WTC11 (cell line): ENCODE data around the gene XPNPEP1. TPM values are rescaled to one million over a fixed set of nuclear protein-coding genes. Genes with fewer than 3 reads are reported as not detected.
A peak's percentile ranks its signal among the peaks of the same experiment; 100 is the strongest.

ENCODE experiments used
- ATAC-seq: fragments of 200-7000 bp; cut with Tn5 transposase; 2 replicates; pipeline ENCODE4 v1.10.0; 2021; ENCODE audit warnings: mild to moderate bottlenecking, moderate library complexity
- CTCF ChIA-PET: fragments of 300-600 bp; sonication (Branson Sonifier 250); formaldehyde crosslinking; loops from one replicate; lab custom pipeline; 2021; ENCODE audit warnings: antibody characterized with exemption; lab: Charles Lee
- POLR2A ChIA-PET: fragments of 350-600 bp; sonication (Branson Sonifier 250); formaldehyde crosslinking; loops from one replicate; lab custom pipeline; 2021; ENCODE audit warnings: antibody characterized with exemption; lab: Charles Lee
- DNase-seq: peaks from one replicate; pipeline ENCODE4 v3.0.0; 2021; ENCODE audit warnings: low spot score
- H3K27ac Mint-ChIP-seq: 2 replicates; pipeline ENCODE4 v1.8.0; 2021; ENCODE audit warnings: mixed read lengths
- H3K27me3 Mint-ChIP-seq: 2 replicates; pipeline ENCODE4 v1.8.0; 2021; ENCODE audit warnings: low read depth, mild to moderate bottlenecking, moderate library complexity, mixed read lengths
- H3K36me3 Mint-ChIP-seq: 2 replicates; pipeline ENCODE4 v1.8.0; 2021; ENCODE audit warnings: mixed read lengths
- H3K4me1 Mint-ChIP-seq: 2 replicates; pipeline ENCODE4 v1.8.0; 2022; ENCODE audit warnings: mixed read lengths
- H3K4me3 Mint-ChIP-seq: 2 replicates; pipeline ENCODE4 v1.8.0; 2021; ENCODE audit warnings: mild to moderate bottlenecking, moderate library complexity, mixed read lengths
- H3K9me3 Mint-ChIP-seq: 2 replicates; pipeline ENCODE4 v1.8.0; 2021; ENCODE audit warnings: mixed read lengths
- AFF4 ChIP-seq: sonication (generic); formaldehyde crosslinking; IDR thresholded peaks from 2 replicates; pipeline ENCODE4 v1.8.1; 2023; ENCODE audit warnings: mild to moderate bottlenecking, missing genetic modification reagents, borderline replicate concordance
- ATF2 ChIP-seq: sonication (generic); formaldehyde crosslinking; IDR thresholded peaks from 2 replicates; pipeline ENCODE4 v1.8.1; 2022; ENCODE audit warnings: low read depth, missing genetic modification reagents, borderline replicate concordance
- CREM ChIP-seq: sonication (generic); formaldehyde crosslinking; IDR thresholded peaks from 2 replicates; pipeline ENCODE4 v1.8.1; 2022; ENCODE audit warnings: mild to moderate bottlenecking, missing genetic modification reagents, moderate library complexity
- E2F5 ChIP-seq: sonication (generic); formaldehyde crosslinking; IDR thresholded peaks from 2 replicates; pipeline ENCODE4 v1.8.1; 2022; ENCODE audit warnings: mild to moderate bottlenecking, moderate library complexity, missing genetic modification reagents
- ELF4 ChIP-seq: sonication (generic); formaldehyde crosslinking; IDR thresholded peaks from 2 replicates; pipeline ENCODE4 v1.8.1; 2022; ENCODE audit warnings: low read depth, mild to moderate bottlenecking, moderate library complexity, missing genetic modification reagents
- GRHL2 ChIP-seq: fragments of 250-450 bp; sonication (Bioruptor Pico); IDR thresholded peaks from 2 replicates; pipeline ENCODE4 v1.8.0; 2022; ENCODE audit warnings: mild to moderate bottlenecking, moderate library complexity; ENCODE audit not compliant: insufficient replicate concordance, severe bottlenecking
- JUN ChIP-seq: sonication (generic); formaldehyde crosslinking; IDR thresholded peaks from 2 replicates; pipeline ENCODE4 v1.8.0; 2023; ENCODE audit warnings: mild to moderate bottlenecking, missing genetic modification reagents
- KAT7 ChIP-seq: sonication (generic); formaldehyde crosslinking; IDR thresholded peaks from 2 replicates; pipeline ENCODE4 v1.8.1; 2023; ENCODE audit warnings: missing genetic modification reagents, mild to moderate bottlenecking, borderline replicate concordance
- MAX ChIP-seq: sonication (generic); formaldehyde crosslinking; IDR thresholded peaks from 2 replicates; pipeline ENCODE4 v1.8.0; 2022; ENCODE audit warnings: mild to moderate bottlenecking, missing genetic modification reagents
- MLX ChIP-seq: sonication (generic); formaldehyde crosslinking; IDR thresholded peaks from 2 replicates; pipeline ENCODE4 v1.8.1; 2023; ENCODE audit warnings: mild to moderate bottlenecking, missing genetic modification reagents, moderate library complexity
- NR1H2 ChIP-seq: sonication (generic); formaldehyde crosslinking; IDR thresholded peaks from 2 replicates; pipeline ENCODE4 v1.9.0; 2021; ENCODE audit warnings: mild to moderate bottlenecking, moderate library complexity, missing genetic modification reagents
- RELA ChIP-seq: sonication (generic); formaldehyde crosslinking; IDR thresholded peaks from 2 replicates; pipeline ENCODE4 v1.8.1; 2022; ENCODE audit warnings: missing genetic modification reagents, mild to moderate bottlenecking, borderline replicate concordance
- SOX15 ChIP-seq: fragments of 250-450 bp; sonication (Bioruptor Pico); IDR thresholded peaks from 2 replicates; pipeline ENCODE4 v1.9.0; 2021; ENCODE audit warnings: mild to moderate bottlenecking
- USF1 ChIP-seq: sonication (generic); formaldehyde crosslinking; IDR thresholded peaks from 2 replicates; pipeline ENCODE4 v1.8.0; 2022; ENCODE audit warnings: mild to moderate bottlenecking, missing genetic modification reagents
- USF2 ChIP-seq: sonication (generic); formaldehyde crosslinking; IDR thresholded peaks from 2 replicates; pipeline ENCODE4 v1.8.1; 2023; ENCODE audit warnings: mild to moderate bottlenecking, missing genetic modification reagents, moderate library complexity
- ZNF232 ChIP-seq: sonication (generic); formaldehyde crosslinking; IDR thresholded peaks from 2 replicates; pipeline ENCODE4 v1.8.0; 2022; ENCODE audit warnings: mild to moderate bottlenecking, missing genetic modification reagents
- ZNF263 ChIP-seq: sonication (generic); formaldehyde crosslinking; IDR thresholded peaks from 2 replicates; pipeline ENCODE4 v1.8.1; 2022; ENCODE audit warnings: low read depth, mild to moderate bottlenecking, moderate library complexity, missing genetic modification reagents
- ZNF423 ChIP-seq: fragments of 250-450 bp; sonication (Bioruptor Pico); IDR thresholded peaks from 2 replicates; pipeline ENCODE4 v2.1.2; 2022; ENCODE audit warnings: mild to moderate bottlenecking, moderate library complexity
- ZNF671 ChIP-seq: fragments of 250-450 bp; sonication (Bioruptor Pico); IDR thresholded peaks from 2 replicates; pipeline ENCODE4 v1.8.0; 2021; ENCODE audit warnings: mild to moderate bottlenecking
- total RNA-seq: library from RNA; stranded (reverse); gene quantifications from 3 replicates; pipeline ENCODE4 v1.2.3, GENCODE V29; 2021

The XPNPEP1 gene
- total RNA-seq, 1 experiment from 2014 or later = 59.3 TPM

GRCh38 chr10:109892931-109893330, 30.4 kb downstream of the XPNPEP1 start:
- Mint-ChIP-seq H3K27ac (peak overlapping the region; percentile 84), H3K4me3 (no peak overlapping the region), H3K36me3 (peaks cover 38% of the 10 kb centered on the region), H3K4me1 (peaks cover 37% of the 10 kb centered on the region), H3K9me3 (peaks cover 6% of the 10 kb centered on the region), H3K27me3 (no peaks in the 10 kb centered on the region)
- POLR2A ChIA-PET = interaction anchor here (0.6 kb wide), 1 partner anchor 412 kb away, joined by 3 read pairs; no protein-coding TSS in a partner anchor
- TF ChIP-seq RELA = no peak
- 0 out of 2 replicates have a peak, but pooled peaks have one; percentile 21 for TF ChIP-seq USF1 (CRISPR knock-in tag)
- TF ChIP-seq NR1H2 = no peak
- peak; percentile 23; the same call in 1 of the 2 replicates for TF ChIP-seq USF2
- CTCF ChIA-PET = interaction anchor here (1.2 to 6.6 kb wide), 4 partner anchors 9 to 142 kb away, joined by 4 to 56 read pairs (median 7); no protein-coding TSS in a partner anchor
- peak; percentile 58; the same call in 1 of the 2 replicates for ATAC-seq
- no peak for DNase-seq

- ATAC-seq = no peak
- H3K9me3 Mint-ChIP-seq = peaks cover 6% of the 10 kb centered on the region
- DNase-seq = no peak
- H3K4me1 Mint-ChIP-seq = peaks cover 37% of the 10 kb centered on the region
- no peaks in the 10 kb centered on the region; the same call in 1 of the 2 replicates for H3K27me3 Mint-ChIP-seq
- CTCF ChIA-PET = interaction anchor here (1.2 to 2.2 kb wide), 3 partner anchors 8 to 143 kb away, joined by 4 to 9 read pairs (median 5); no protein-coding TSS in a partner anchor
- no peak overlapping the region for H3K27ac Mint-ChIP-seq
- no peak overlapping the region for H3K4me3 Mint-ChIP-seq
- peaks cover 37% of the 10 kb centered on the region for H3K36me3 Mint-ChIP-seq
- POLR2A ChIA-PET = interaction anchor here (0.5 kb wide), 1 partner anchor 83 kb away, joined by 4 read pairs; no protein-coding TSS in a partner anchor
- TF ChIP-seq ZNF671 (CRISPR knock-in tag) (no peak), ELF4 (CRISPR knock-in tag) (no peak), SOX15 (no peak), E2F5 (CRISPR knock-in tag) (no peak), ZNF423 (no peak)
Observed at GRCh38 chr10:109892117-109892516, 31.2 kb downstream of the XPNPEP1 start.

- ATAC-seq (no peak), DNase-seq (no peak)
- H3K27me3 Mint-ChIP-seq = no peaks in the 10 kb centered on the region; the same call in 1 of the 2 replicates
- no peaks in the 10 kb centered on the region for H3K9me3 Mint-ChIP-seq
- POLR2A ChIA-PET = no interaction called here
- no peak overlapping the region for H3K27ac Mint-ChIP-seq
- CTCF ChIA-PET = no interaction called here
- no peak overlapping the region for H3K4me3 Mint-ChIP-seq
- H3K4me1 Mint-ChIP-seq = peaks cover 34% of the 10 kb centered on the region
- TF ChIP-seq MLX (CRISPR knock-in tag) (no peak), GRHL2 (CRISPR knock-in tag) (no peak), MAX (no peak), ATF2 (CRISPR knock-in tag) (no peak), ZNF263 (CRISPR knock-in tag) (no peak), AFF4 (CRISPR knock-in tag) (no peak), ZNF232 (CRISPR knock-in tag) (no peak), CREM (no peak), JUN (CRISPR knock-in tag) (no peak), KAT7 (CRISPR knock-in tag) (no peak)
- H3K36me3 Mint-ChIP-seq = peaks cover 38% of the 10 kb centered on the region
Observed at GRCh38 chr10:109891105-109891504, 32.2 kb downstream of the XPNPEP1 start.
